Esophagus (tissue), 2 donors: ENCODE results near the gene MRPL39. TPM values are rescaled to one million over a fixed set of nuclear protein-coding genes. Genes with fewer than 3 reads are reported as not detected.
"Not testable (repeated sequence)": the region's sequence is repeated elsewhere in the genome, so short reads cannot be mapped to it uniquely, and the experiment has no call there.

Source experiments
- H3K27ac ChIP-seq, 2 donors: one replicate each; pipeline ENCODE4 v1.5.1; 2013; ENCODE audit warnings: low read depth in 2 of 2, mild to moderate bottlenecking in 2 of 2, inconsistent platforms in 1 of 2, low read length in 1 of 2, moderate library complexity in 1 of 2
- H3K27me3 ChIP-seq, 2 donors: one replicate each; pipeline ENCODE4 v1.6.1; 2013; ENCODE audit warnings: low read length in 2 of 2, control low read depth in 1 of 2, mild to moderate bottlenecking in 1 of 2; ENCODE audit not compliant: insufficient read depth in 2 of 2, control insufficient read depth in 1 of 2
- H3K36me3 ChIP-seq, 2 donors: one replicate each; pipeline ENCODE4 v1.6.1; 2013; ENCODE audit warnings: low read length in 1 of 2; ENCODE audit not compliant: control insufficient read depth in 2 of 2, insufficient read depth in 2 of 2
- H3K4me1 ChIP-seq, 2 donors: one replicate each; pipeline ENCODE4 v1.6.1; 2013; ENCODE audit warnings: low read length in 1 of 2; ENCODE audit not compliant: control insufficient read depth in 2 of 2, insufficient read depth in 2 of 2
- H3K4me3 ChIP-seq, 2 donors: one replicate each; pipeline ENCODE4 v1.5.1; 2013; ENCODE audit warnings: low read length in 2 of 2, mild to moderate bottlenecking in 2 of 2, low read depth in 1 of 2, moderate library complexity in 1 of 2
- H3K9me3 ChIP-seq, 2 donors: one replicate each; pipeline ENCODE4 v1.6.1; 2013; ENCODE audit warnings: mild to moderate bottlenecking in 2 of 2, low read depth in 1 of 2, low read length in 1 of 2, moderate library complexity in 1 of 2; ENCODE audit not compliant: control insufficient read depth in 2 of 2, insufficient read depth in 1 of 2
- WGBS, 2 donors: extraction: QIAGEN DNeasy Blood & Tissue Kit; methylation state at CpG; one replicate each; pipeline ENCODE4 v1.1.7; 2013; 5-methylcytosine and 5-hydroxymethylcytosine counted together
- polyA plus RNA-seq, 2 donors: library from polyadenylated mRNA; stranded (reverse); fragments of 200-250 nt; gene quantifications; one replicate each; pipeline ENCODE4 v1.2.3, GENCODE V29; 2013
- donor health status: healthy with polysubstance abuse.
- donor health status: Bipolar disorder and iron deficiency.

Gene MRPL39
- polyA plus RNA-seq, 2 donors, result 24.6 to 31.0 TPM

DNA sequence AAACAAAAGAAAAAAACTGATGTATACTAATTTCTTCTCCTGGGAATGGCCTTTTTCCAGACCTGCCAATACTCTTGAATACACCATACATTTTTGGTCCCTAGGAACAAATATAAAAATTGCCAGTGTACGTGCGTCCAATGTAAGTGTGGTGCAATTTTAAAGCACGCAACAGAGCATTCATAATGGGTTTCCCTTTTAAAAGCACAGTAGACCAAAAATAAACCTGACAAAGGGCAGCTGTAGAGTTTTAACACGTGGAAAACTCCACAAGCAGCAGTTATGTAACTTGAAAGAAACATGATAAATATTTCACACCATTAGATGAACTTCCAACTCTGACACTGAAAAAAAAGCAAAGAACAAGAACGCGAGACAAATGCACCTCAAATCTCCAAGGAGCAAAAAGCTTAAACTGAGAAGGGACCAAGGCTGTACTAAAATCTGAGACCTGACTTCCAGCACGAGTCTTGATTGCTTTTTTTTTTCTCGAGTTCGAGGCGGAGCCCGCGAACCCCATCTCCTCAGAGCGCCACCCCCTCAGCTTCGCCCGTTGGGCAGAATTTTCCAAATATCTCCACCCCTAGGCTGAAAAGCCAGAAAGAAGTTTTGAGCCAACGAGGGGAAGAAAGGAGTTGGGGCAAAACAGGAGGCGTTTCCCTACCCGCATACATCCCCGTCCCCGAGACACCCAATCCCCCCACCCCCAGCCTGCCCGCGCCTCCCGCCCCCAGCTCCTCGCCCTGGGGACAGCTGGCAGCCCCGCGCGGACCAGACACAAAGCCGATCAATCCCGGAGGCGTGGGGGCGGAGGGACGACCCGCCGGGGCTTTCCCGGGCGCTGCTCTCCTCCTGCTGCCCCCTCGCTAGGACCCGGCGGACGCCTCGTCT lies 31.6 kb upstream of the MRPL39 start, which contains the start of gene JAM2:
TSS of gene JAM2 (plus strand) at position 599 of the 891 bp plus-strand sequence. CDS start 564 bp downstream, outside the sequence.
- peak within 1 kb of the TSS; percentile 64 to 65 for H3K27ac ChIP-seq
- no peaks in the 10 kb centered on the region for H3K36me3 ChIP-seq
- peak within 1 kb of the TSS; percentile 48 to 53 for H3K4me3 ChIP-seq
- peaks cover 4 to 7% of the 10 kb centered on the region in 2 donors for H3K4me1 ChIP-seq
- peaks cover 2 to 4% of the 10 kb centered on the region in 2 donors for H3K27me3 ChIP-seq
- no peaks in the 10 kb centered on the region for H3K9me3 ChIP-seq
- whole genome bisulfite sequencing, 2 donors, result 0 to 1% methylated on average over 31 to 41 of the region's 41 CpGs

DNA sequence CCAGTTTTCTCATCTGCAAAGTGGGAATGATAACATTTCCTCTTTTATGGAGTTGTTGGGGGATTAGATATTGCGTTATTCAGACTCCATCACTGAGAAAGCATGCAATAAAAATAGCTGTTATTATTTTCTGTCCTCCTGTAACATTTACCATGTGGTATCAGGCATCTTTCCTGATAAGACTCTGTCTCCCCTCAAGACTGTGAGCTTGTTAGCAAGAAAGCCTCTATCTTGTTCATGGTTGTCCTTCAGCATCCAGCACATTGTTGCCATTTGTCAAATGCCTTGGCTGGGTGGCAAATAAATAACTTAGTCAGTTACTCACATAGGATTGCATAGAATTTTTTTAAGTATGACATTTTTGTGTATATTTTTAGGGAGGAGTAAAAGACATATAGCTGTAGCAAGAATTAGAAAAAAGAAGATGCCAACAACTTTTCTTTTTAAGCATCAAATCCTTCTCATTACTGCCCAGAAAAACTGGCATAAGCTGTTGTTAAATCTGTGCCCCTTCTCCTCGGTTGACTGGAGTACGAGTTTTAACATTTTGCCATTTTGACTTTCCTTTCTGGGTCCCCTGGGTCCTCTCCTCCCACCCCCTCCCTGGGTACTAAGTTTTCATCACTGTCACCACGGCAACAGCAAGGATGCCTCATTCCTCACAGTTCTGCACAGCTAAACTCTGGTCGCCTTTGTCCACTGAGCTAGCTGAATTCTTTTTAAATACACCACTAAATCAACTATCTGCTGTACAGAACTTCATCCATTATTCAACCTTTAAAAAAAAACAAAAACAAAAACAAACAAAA lies 30.8 kb upstream of the MRPL39 start:
- no peak overlapping the region for H3K4me3 ChIP-seq
- peaks cover 2 to 4% of the 10 kb centered on the region in 2 donors for H3K27me3 ChIP-seq
- H3K36me3 ChIP-seq, result no peaks in the 10 kb centered on the region
- 51 to 62% methylated on average over 5 of the region's 5 CpGs for WGBS, 2 donors
- H3K27ac ChIP-seq, result no peak overlapping the region
- H3K4me1 ChIP-seq, result peaks cover 4 to 7% of the 10 kb centered on the region in 2 donors
- no peaks in the 10 kb centered on the region for H3K9me3 ChIP-seq

DNA sequence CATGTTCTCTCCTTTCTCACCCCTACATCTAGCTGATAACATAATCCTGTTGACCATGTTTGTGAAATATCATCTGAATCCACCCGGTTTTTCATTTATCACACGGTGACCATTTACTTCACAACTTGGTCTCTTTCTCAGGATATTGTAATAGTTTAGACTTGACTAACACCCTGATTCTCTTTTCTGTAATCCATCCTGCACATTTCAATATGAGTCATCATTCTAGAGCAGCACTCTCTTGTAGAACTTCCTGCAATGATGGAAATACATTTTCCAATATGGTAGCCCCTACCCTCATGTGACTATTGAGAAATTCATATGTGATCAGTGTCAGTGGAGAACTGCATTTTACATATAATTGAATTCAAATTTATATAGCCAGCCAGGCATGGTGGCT lies 29.4 kb upstream of the MRPL39 start:
- Histone ChIP-seq H3K4me1 (peaks cover 4 to 7% of the 10 kb centered on the region in 2 donors), H3K36me3 (no peaks in the 10 kb centered on the region), H3K4me3 (no peak overlapping the region), H3K27me3 (peaks cover 2 to 4% of the 10 kb centered on the region in 2 donors), H3K27ac (no peak overlapping the region), H3K9me3 (no peaks in the 10 kb centered on the region)
- WGBS, 2 donors, result 74 to 79% methylated on average over 2 of the region's 2 CpGs

DNA sequence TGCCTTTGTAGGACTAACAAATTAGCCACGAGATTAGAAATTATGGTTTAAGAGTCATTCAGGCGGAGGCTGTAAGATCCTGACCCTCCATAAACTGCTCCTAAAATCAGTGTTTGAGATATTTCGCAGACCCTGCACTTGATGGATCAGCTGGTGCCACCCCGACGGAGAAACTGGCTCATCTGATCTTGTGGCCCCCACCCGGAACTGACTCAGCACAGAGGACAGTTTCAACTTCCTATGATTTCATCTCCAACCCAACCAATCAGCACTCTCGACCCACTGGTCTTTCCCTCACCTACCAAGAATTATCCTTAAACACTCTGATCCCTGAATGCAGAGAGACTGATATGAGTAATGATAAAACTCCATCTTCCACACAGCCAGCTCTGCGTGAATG lies 28.0 kb upstream of the MRPL39 start:
- Histone ChIP-seq H3K36me3 (no peaks in the 10 kb centered on the region), H3K4me3 (no peak overlapping the region), H3K27me3 (peaks cover 2 to 4% of the 10 kb centered on the region in 2 donors), H3K9me3 (no peaks in the 10 kb centered on the region), H3K4me1 (peaks cover 4 to 7% of the 10 kb centered on the region in 2 donors), H3K27ac (no peak overlapping the region)
- WGBS, 2 donors, result 71 to 75% methylated on average over 8 of the region's 8 CpGs

DNA sequence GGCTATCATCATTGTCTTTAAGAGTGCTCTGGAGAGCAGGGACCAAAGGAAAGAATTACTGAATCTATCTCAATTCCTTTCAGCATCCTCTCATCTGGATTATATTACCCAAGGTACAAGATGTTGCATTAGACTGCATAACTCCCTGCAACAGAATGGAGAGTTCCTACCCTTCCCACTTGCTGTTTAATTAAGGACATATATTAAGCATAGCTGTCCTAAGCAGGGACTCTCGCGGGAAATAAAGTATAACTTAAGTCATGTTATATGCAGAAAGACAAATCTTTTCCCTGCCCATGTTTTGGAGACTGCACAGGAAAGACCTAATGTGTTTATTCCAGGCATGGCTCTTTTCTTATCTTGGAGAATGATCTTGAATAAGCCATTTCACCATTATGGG lies 25.0 kb upstream of the MRPL39 start:
- no peak overlapping the region for H3K27ac ChIP-seq
- 96% methylated on average over 2 of the region's 2 CpGs for WGBS, 2 donors
- no peak overlapping the region for H3K4me3 ChIP-seq
- no peaks in the 10 kb centered on the region for H3K36me3 ChIP-seq
- no peaks in the 10 kb centered on the region for H3K4me1 ChIP-seq
- no peaks in the 10 kb centered on the region for H3K9me3 ChIP-seq
- H3K27me3 ChIP-seq, result no peaks in the 10 kb centered on the region

DNA sequence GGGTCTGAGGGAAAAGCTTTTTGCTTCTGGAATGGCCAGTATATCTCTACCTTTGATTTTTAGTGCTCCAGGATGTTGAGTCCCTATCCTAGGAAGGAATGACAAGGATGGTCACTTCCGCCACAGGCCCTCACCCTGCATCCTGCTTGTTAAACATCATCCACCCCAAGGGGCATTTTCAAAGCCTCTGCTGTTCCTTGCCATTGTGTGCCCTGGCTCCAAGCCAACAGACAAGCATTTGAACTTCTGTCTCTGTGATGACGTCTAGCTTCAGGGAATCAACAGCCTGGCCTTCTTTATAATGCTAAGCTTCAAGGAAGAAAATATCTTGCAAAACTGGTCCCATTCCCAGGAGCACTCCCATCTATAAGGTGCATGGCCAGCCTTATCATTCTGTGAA lies 19.5 kb upstream of the MRPL39 start:
- H3K27ac ChIP-seq, result no peak overlapping the region
- no peaks in the 10 kb centered on the region for H3K27me3 ChIP-seq
- 47 to 52% methylated on average over 2 of the region's 2 CpGs for WGBS, 2 donors
- no peak overlapping the region for H3K4me3 ChIP-seq
- H3K9me3 ChIP-seq, result no peaks in the 10 kb centered on the region
- no peaks in the 10 kb centered on the region for H3K36me3 ChIP-seq
- H3K4me1 ChIP-seq, result no peaks in the 10 kb centered on the region

DNA sequence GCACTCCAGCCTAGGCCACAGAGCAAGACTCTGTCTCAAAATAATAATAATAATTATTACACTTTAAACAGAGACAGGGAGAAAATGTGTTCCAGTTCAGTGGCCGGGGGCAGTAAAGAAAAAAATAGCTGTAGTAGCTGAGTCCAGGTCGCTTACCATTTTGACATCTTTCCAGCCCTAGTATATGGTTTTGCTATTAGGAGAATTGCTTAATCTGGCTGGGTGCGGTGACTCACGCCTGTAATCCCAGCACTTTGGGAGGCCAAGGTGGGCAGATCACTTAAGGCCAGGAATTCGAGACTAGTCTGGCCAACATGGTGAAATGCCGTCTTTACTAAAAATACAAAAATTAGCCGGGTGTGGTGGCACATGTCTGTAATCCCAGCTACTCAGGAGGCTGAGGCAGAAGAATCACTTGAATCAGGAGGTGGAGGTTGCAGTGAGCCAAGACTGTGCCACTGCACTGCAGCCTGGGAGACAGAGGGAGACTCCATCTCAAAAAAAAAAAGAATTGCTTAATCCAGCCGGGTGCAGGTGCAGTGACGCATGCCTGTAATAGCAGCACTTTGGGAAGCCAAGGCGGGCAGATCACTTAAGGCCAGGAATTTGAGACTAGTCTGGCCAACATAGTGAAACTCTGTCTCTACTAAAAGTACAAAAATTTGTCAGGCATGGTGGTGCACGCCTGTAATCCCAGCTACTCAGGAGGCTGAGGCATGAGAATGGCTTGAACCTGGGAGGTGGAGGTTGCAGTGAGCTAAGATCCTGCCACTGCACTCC lies 18.7 kb upstream of the MRPL39 start:
- not testable (repeated sequence) for H3K27ac ChIP-seq
- WGBS, 2 donors, result 89 to 90% methylated on average over 11 of the region's 11 CpGs

DNA sequence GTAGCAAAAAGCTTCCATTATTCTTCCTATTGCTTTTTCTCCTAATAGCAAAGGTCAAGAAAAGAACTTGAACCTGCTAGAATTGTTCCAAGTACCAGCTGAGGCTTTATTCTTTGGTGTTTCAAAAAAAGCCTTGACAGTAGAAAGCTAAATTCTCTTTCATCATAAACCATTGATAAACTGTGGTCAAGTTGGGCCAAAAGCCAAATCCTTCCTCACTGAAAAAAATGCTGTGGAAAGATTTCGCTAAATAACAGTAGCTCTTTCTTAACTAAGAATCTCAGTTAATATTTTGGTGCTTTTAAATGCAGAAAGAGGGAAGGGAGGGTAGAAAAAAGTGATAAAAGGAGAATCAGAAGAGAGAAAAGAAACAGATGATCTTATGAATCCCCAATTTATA lies 17.8 kb upstream of the MRPL39 start:
- WGBS, 2 donors, result 75 to 94% methylated on average over 1 of the region's 1 CpG
- Histone ChIP-seq H3K36me3 (no peaks in the 10 kb centered on the region), H3K27me3 (no peaks in the 10 kb centered on the region), H3K4me1 (no peaks in the 10 kb centered on the region), H3K9me3 (no peaks in the 10 kb centered on the region), H3K4me3 (no peak overlapping the region), H3K27ac (no peak overlapping the region)

More for the DNA sequence above, 18.7 kb upstream of the MRPL39 start:
- H3K9me3 ChIP-seq, H3K27me3 ChIP-seq, H3K4me1 ChIP-seq, H3K36me3 ChIP-seq, H3K4me3 ChIP-seq: not testable (repeated sequence)

DNA sequence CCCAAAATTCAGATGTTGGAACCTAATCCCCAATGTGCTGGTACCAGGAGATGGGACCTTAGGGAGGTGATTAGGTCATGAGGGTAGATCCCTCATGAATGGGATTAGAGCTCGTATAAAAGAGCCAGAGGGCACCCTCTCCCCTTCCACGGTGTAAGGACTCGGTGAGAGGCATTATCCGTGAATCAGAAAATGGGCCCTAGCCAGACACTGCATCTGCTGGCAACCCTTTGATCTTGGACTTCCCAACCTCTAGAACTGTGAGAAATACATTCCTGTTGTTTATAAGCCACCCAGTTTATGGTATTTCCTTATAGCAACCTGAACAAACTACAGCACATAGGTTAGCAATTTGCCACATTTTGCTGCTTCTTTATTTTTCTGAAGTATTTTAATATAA lies 17.2 kb upstream of the MRPL39 start:
- no peaks in the 10 kb centered on the region for H3K27me3 ChIP-seq
- no peak overlapping the region for H3K4me3 ChIP-seq
- no peak overlapping the region for H3K27ac ChIP-seq
- H3K9me3 ChIP-seq, result no peaks in the 10 kb centered on the region
- H3K4me1 ChIP-seq, result no peaks in the 10 kb centered on the region
- no peaks in the 10 kb centered on the region for H3K36me3 ChIP-seq
- WGBS, 2 donors, result 76 to 83% methylated on average over 4 of the region's 4 CpGs
